ENCODE data around the gene GGT1.

DNA sequence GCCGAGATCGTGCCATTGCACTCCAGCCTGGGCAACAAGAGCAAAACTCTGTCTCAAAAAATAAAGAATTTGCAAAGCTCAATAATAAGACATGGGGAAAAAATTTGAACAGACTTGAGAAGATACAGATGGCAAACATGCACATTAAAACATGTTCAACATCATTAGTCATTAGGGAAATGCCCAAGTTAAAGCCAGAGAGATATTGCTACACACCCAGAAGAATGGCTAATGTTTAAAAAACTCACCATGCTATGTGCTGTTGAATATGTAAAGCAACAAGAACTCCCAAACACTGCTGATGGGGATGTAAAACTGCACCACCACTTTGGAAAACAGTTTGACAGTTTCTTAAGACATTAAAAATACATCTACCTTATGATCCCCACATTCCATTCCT is 22.7 kb upstream of the GGT1 start:
- no peak for TF ChIP-seq POLR2A (IDR thresholded peaks at IDR 0.05; ENCODE audit: low read length)
- no peak for TF ChIP-seq GATA1 (IDR thresholded peaks at IDR 0.05; ENCODE audit: low read depth, low read length)

Measured in erythroblast (primary cell).